HCT116 (cell line): ENCODE results near the gene EHMT1. TPM values are rescaled to one million over a fixed set of nuclear protein-coding genes. Genes with fewer than 3 reads are reported as not detected.

Source experiments
- ATAC-seq: fragments of 200-7000 bp; cut with Tn5 transposase; 2 replicates; pipeline ENCODE4 v1.9.1; 2020; ENCODE audit warnings: mild to moderate bottlenecking, moderate library complexity
- BruUV-seq: library from RNA; stranded (reverse); fragments of 400-500 nt; replicated peaks from 2 replicates; lab custom pipeline; 2021; lab: Mats Ljungman, UMichigan
- CTCF ChIA-PET: fragments of 300-600 bp; sonication (Branson Sonifier 250); formaldehyde crosslinking; loops from one replicate; lab custom pipeline; 2021; ENCODE audit warnings: antibody characterized with exemption; lab: Charles Lee
- POLR2A ChIA-PET: fragments of 300-600, 350-600 bp; sonication (Branson Sonifier 250); formaldehyde crosslinking; loops from one replicate; lab custom pipeline; 2021; ENCODE audit warnings: antibody characterized with exemption; lab: Charles Lee
- RAD21 ChIA-PET, 2 experiments: fragments of 300-600 bp; sonication (Branson Sonifier 250); formaldehyde crosslinking; loops; one replicate each; lab custom pipeline; 2023; ENCODE audit warnings: low total read pairs in 2 of 2; ENCODE audit not compliant: uncharacterized antibody in 2 of 2, unreplicated experiment in 2 of 2, low non-redundant PET in 1 of 2; lab: Charles Lee
- DNase-seq: peaks from one replicate; pipeline ENCODE4 v3.0.0-alpha.2; 2010; ENCODE audit warnings: low read depth, low spot score
- H2AFZ ChIP-seq: fragments of 200-600 bp; shearing (Covaris generic), sonication (generic); 2 replicates; pipeline ENCODE4 v1.6.1; 2017; ENCODE audit warnings: low read depth, mixed run types, mixed read lengths, antibody characterized with exemption, low read length; ENCODE audit not compliant: poor library complexity, severe bottlenecking
- H3K27ac ChIP-seq: 2 replicates; pipeline ENCODE4 v1.5.1; 2012; ENCODE audit warnings: low read depth, low read length
- H3K27me3 ChIP-seq: fragments of 200-600 bp; sonication (generic); 2 replicates; pipeline ENCODE4 v1.6.1; 2016; ENCODE audit warnings: mixed run types, low read length, mixed read lengths; ENCODE audit not compliant: insufficient read depth
- H3K36me3 ChIP-seq, 2 experiments: fragments of 200-500 bp in 1 of 2; fragments of 200-600 bp in 1 of 2; sonication (Bioruptor generic) in 1 of 2; sonication (generic) in 1 of 2; 2 replicates each; pipeline versions ENCODE4 v1.5.1 to v1.6.1; 2014 to 2016; ENCODE audit warnings: low read length in 2 of 2, inconsistent platforms in 1 of 2, mixed read lengths in 1 of 2, mixed run types in 1 of 2; ENCODE audit not compliant: insufficient read depth in 2 of 2, control insufficient read depth in 1 of 2
- H3K4me1 ChIP-seq, 2 experiments: fragments of 200-600 bp in 1 of 2; sonication (generic) in 1 of 2; 2 replicates each; pipeline versions ENCODE4 v1.5.1 to v1.6.1; 2012 to 2017; ENCODE audit warnings: low read length in 2 of 2, inconsistent platforms in 1 of 2, mild to moderate bottlenecking in 1 of 2, mixed read lengths in 1 of 2, mixed run types in 1 of 2, moderate library complexity in 1 of 2; ENCODE audit not compliant: insufficient read depth in 2 of 2, control insufficient read depth in 1 of 2
- H3K4me2 ChIP-seq: fragments of 200-600 bp; sonication (generic); 2 replicates; pipeline ENCODE4 v1.6.1; 2017; ENCODE audit warnings: mixed run types, low read length, mixed read lengths
- H3K4me3 ChIP-seq, 2 experiments: fragments of 200-600 bp in 1 of 2; sonication (generic) in 1 of 2; replicated peaks in 1 of 2; 2 replicates each; pipeline ENCODE4 v1.5.1; 2011 to 2016; ENCODE audit warnings: low read length in 2 of 2, control low read depth in 1 of 2, low read depth in 1 of 2, mild to moderate bottlenecking in 1 of 2, mixed read lengths in 1 of 2, mixed run types in 1 of 2
- H3K79me2 ChIP-seq: fragments of 200-600 bp; sonication (generic); 2 replicates; pipeline ENCODE4 v1.6.1; 2017; ENCODE audit warnings: mild to moderate bottlenecking, mixed run types, low read length, moderate library complexity, mixed read lengths; ENCODE audit not compliant: insufficient read depth
- H3K9ac ChIP-seq: fragments of 200-600 bp; sonication (generic); 2 replicates; pipeline ENCODE4 v1.6.1; 2016; ENCODE audit warnings: low read length, mixed read lengths
- H3K9me2 ChIP-seq: fragments of 200-600 bp; sonication (generic), shearing (Covaris generic); 2 replicates; pipeline ENCODE4 v1.6.1; 2017; ENCODE audit warnings: mixed run types, mild to moderate bottlenecking, moderate library complexity; ENCODE audit not compliant: insufficient read depth
- H3K9me3 ChIP-seq, 2 experiments: fragments of 200-500 bp in 1 of 2; fragments of 200-600 bp in 1 of 2; sonication (Bioruptor generic) in 1 of 2; sonication (generic) in 1 of 2; 2 replicates each; pipeline ENCODE4 v1.6.1; 2014 to 2017; ENCODE audit warnings: low read length in 2 of 2, mixed read lengths in 2 of 2, inconsistent platforms in 1 of 2, low read depth in 1 of 2, mild to moderate bottlenecking in 1 of 2, mixed run types in 1 of 2, moderate library complexity in 1 of 2; ENCODE audit not compliant: control insufficient read depth in 1 of 2, insufficient read depth in 1 of 2
- H4K20me1 ChIP-seq: fragments of 200-600 bp; sonication (generic), shearing (Covaris generic); 2 replicates; pipeline ENCODE4 v1.6.1; 2017; ENCODE audit warnings: mixed run types, mild to moderate bottlenecking, moderate library complexity; ENCODE audit not compliant: insufficient read depth
- CBX3 ChIP-seq: IDR thresholded peaks from 2 replicates; pipeline ENCODE4 v1.6.1; 2012; ENCODE audit warnings: low read depth
- CEBPB ChIP-seq: IDR thresholded peaks from 2 replicates; pipeline ENCODE4 v1.6.1; 2012; ENCODE audit warnings: low read depth
- CTCF ChIP-seq, 3 experiments: fragments of 200-600 bp in 1 of 3; sonication (generic) in 1 of 3; IDR thresholded peaks in 2 of 3; conservative IDR thresholded peaks in 1 of 3; 2 replicates each; pipeline ENCODE4 v1.5.1; 2012 to 2017; ENCODE audit warnings: low read depth in 2 of 3, low read length in 2 of 3, antibody characterized with exemption in 1 of 3, borderline replicate concordance in 1 of 3, control low read depth in 1 of 3, mild to moderate bottlenecking in 1 of 3, mixed read lengths in 1 of 3, mixed run types in 1 of 3, moderate library complexity in 1 of 3; ENCODE audit not compliant: insufficient read depth in 1 of 3
- ELF1 ChIP-seq: IDR thresholded peaks from 2 replicates; pipeline ENCODE4 v1.6.1; 2012; ENCODE audit warnings: low read depth, borderline replicate concordance
- EZH2 ChIP-seq: fragments of 200-600 bp; sonication (generic); IDR thresholded peaks from 2 replicates; pipeline ENCODE4 v1.6.1; 2017; ENCODE audit warnings: antibody characterized with exemption, mixed run types
- FOSL1 ChIP-seq: IDR thresholded peaks from 2 replicates; pipeline ENCODE4 v1.6.1; 2012; ENCODE audit warnings: low read depth
- JUND ChIP-seq: IDR thresholded peaks from 2 replicates; pipeline ENCODE4 v1.6.1; 2012
- POLR2AphosphoS5 ChIP-seq: IDR thresholded peaks from 2 replicates; pipeline ENCODE4 v1.6.1; 2011; ENCODE audit warnings: mild to moderate bottlenecking, low read depth, low read length, moderate library complexity
- RAD21 ChIP-seq: IDR thresholded peaks from 2 replicates; pipeline ENCODE4 v1.6.1; 2012; ENCODE audit warnings: low read depth, mild to moderate bottlenecking
- SP1 ChIP-seq: IDR thresholded peaks from 2 replicates; pipeline ENCODE4 v1.6.1; 2012; ENCODE audit warnings: low read depth
- TCF7L2 ChIP-seq: IDR thresholded peaks from 2 replicates; pipeline ENCODE4 v1.7.0; 2011; ENCODE audit warnings: borderline replicate concordance, inconsistent platforms; ENCODE audit not compliant: insufficient read depth, insufficient read length; ENCODE audit errors: extremely low read depth
- YY1 ChIP-seq: IDR thresholded peaks from 2 replicates; pipeline ENCODE4 v1.6.1; 2011; ENCODE audit warnings: low read length, low read depth, moderate library complexity, mild to moderate bottlenecking; ENCODE audit not compliant: insufficient replicate concordance; ENCODE audit errors: extremely low read depth
- ZFX ChIP-seq: fragments of 450-650 bp; IDR thresholded peaks from 2 replicates; pipeline ENCODE4 v1.6.1; 2017
- ZNF274 ChIP-seq: fragments of 200-500 bp; sonication (Bioruptor generic); IDR thresholded peaks from 2 replicates; pipeline ENCODE4 v1.6.1; 2014; ENCODE audit warnings: mild to moderate bottlenecking, low read depth, low read length, inconsistent platforms
- intact Hi-C: fragments of 100-400 bp; cut with micrococcal nuclease; formaldehyde crosslinking; loops from 2 replicates; pipeline ENCODE4 v1.10.0; 2022
- total RNA-seq: library from RNA; stranded (reverse); gene quantifications from one replicate; pipeline ENCODE4 v1.2.1, GENCODE V29; 2021; ENCODE audit not compliant: unreplicated experiment
- TF ChIP-seq, protein P1 (sequence below): IDR thresholded peaks from 2 replicates; pipeline ENCODE4 v1.6.1; 2012; ENCODE audit warnings: low read depth

Gene EHMT1
- total RNA-seq, 1 experiment from 2014 or later, result 86.1 TPM

DNA sequence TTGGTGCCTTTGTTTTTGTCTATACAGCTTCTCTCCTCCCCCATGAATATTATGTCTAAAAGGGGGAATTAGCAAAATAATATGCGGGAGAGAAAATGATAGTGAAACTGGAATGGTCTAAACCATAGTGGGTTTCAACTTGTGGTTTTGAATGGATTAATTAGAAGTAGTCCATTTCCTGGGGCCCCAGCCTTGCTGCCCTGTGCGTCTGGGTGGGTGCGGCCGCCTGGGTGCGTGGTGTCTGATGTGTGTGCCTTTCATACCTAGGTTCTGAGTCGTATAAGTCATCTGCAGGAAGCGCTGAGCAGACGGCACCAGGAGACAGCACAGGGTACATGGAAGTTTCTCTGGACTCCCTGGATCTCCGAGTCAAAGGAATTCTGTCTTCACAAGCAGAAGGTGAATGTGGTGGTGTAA, 138.8 kb downstream of the EHMT1 start:
- ChIA-PET CTCF (no interaction called here), RAD21 (no interaction called here), POLR2A (no interaction called here)
- intact Hi-C loops, result no loop called here
- DNase-seq (peak; percentile 19), ATAC-seq (peak; percentile 92)
- BruUV-seq, result no TSS peak
- Histone ChIP-seq H4K20me1 (no peaks in the 10 kb centered on the region), H3K9me2 (no peaks in the 10 kb centered on the region), H3K9ac (no peak overlapping the region), H3K4me2 (peak overlapping the region; percentile 57), H3K9me3 (no peaks in the 10 kb centered on the region; a peak in 1 of 4 replicates), H3K36me3 (peaks cover 13 to 23% of the 10 kb centered on the region in 2 experiments; a peak in 3 of 4 replicates), H3K27ac (peak overlapping the region; percentile 12), H3K79me2 (peaks cover 10% of the 10 kb centered on the region), H3K4me1 (peaks cover 9 to 18% of the 10 kb centered on the region in 2 experiments; a peak in 3 of 4 replicates), H3K27me3 (no peaks in the 10 kb centered on the region), H2AFZ (no peak overlapping the region), H3K4me3 (0 out of 4 replicates have a peak overlapping the region, but pooled peaks of 1 of the 2 experiments have one; percentile 9)
- peak; percentile 31; the same call in 1 of the 2 replicates for TF ChIP-seq JUND
- 0 out of 2 replicates have a peak, but pooled peaks have one; percentile 23 for TF ChIP-seq CBX3
- peak; percentile 45; the same call in 1 of the 2 replicates for TF ChIP-seq FOSL1
- TF ChIP-seq, protein P1, sequence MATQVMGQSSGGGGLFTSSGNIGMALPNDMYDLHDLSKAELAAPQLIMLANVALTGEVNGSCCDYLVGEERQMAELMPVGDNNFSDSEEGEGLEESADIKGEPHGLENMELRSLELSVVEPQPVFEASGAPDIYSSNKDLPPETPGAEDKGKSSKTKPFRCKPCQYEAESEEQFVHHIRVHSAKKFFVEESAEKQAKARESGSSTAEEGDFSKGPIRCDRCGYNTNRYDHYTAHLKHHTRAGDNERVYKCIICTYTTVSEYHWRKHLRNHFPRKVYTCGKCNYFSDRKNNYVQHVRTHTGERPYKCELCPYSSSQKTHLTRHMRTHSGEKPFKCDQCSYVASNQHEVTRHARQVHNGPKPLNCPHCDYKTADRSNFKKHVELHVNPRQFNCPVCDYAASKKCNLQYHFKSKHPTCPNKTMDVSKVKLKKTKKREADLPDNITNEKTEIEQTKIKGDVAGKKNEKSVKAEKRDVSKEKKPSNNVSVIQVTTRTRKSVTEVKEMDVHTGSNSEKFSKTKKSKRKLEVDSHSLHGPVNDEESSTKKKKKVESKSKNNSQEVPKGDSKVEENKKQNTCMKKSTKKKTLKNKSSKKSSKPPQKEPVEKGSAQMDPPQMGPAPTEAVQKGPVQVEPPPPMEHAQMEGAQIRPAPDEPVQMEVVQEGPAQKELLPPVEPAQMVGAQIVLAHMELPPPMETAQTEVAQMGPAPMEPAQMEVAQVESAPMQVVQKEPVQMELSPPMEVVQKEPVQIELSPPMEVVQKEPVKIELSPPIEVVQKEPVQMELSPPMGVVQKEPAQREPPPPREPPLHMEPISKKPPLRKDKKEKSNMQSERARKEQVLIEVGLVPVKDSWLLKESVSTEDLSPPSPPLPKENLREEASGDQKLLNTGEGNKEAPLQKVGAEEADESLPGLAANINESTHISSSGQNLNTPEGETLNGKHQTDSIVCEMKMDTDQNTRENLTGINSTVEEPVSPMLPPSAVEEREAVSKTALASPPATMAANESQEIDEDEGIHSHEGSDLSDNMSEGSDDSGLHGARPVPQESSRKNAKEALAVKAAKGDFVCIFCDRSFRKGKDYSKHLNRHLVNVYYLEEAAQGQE, result no peak
- TF ChIP-seq SP1, result 0 out of 2 replicates have a peak, but pooled peaks have one; percentile 27
- TF ChIP-seq, all 23 proteins: peak for 4

DNA sequence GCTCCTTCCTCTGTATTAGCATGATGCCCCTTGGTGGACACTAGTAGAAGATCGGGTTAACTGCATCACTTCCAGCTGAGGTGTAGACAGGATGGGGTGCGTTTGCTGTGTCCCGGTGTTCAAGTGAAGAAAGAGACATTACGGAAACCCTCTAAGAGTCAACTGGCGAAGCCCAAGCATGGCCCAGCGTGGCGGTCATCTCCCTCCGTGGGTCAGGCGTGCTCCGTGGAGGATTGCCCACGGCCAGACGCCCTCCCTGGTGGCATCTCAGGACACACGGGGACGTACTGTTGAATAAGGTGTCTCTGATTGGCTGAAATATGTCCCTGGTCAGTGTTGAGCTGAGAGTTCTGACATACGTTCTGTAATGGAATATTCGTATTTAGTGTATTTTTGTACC, 139.3 kb downstream of the EHMT1 start:
- ATAC-seq (peak; percentile 51), DNase-seq (no peak)
- Histone ChIP-seq H3K4me2 (peak overlapping the region; percentile 57), H3K27me3 (no peaks in the 10 kb centered on the region), H2AFZ (no peak overlapping the region), H3K9me2 (no peaks in the 10 kb centered on the region), H4K20me1 (no peaks in the 10 kb centered on the region), H3K4me1 (peaks cover 9 to 18% of the 10 kb centered on the region in 2 experiments; a peak in 3 of 4 replicates), H3K27ac (no peak overlapping the region; the same call in 1 of the 2 replicates), H3K4me3 (0 out of 4 replicates have a peak overlapping the region, but pooled peaks of 1 of the 2 experiments have one; percentile 9), H3K9me3 (no peaks in the 10 kb centered on the region; a peak in 1 of 4 replicates), H3K36me3 (peaks cover 13 to 23% of the 10 kb centered on the region in 2 experiments; a peak in 3 of 4 replicates), H3K79me2 (peaks cover 10% of the 10 kb centered on the region), H3K9ac (no peak overlapping the region)
- ChIA-PET RAD21 (no interaction called here), CTCF (no interaction called here), POLR2A (no interaction called here)
- intact Hi-C loops, result no loop called here
- BruUV-seq, result no TSS peak
- TF ChIP-seq CTCF (IDR thresholded peaks at IDR 0.05 in 2 of 3, conservative IDR thresholded peaks at IDR 0.05 in 1 of 3; ENCODE audit: borderline replicate concordance in 1 of 3, insufficient read depth in 1 of 3, low read depth in 2 of 3, low read length in 2 of 3) (no peak), ELF1 (no peak), ZFX (no peak), TCF7L2 (no peak), ZNF274 (no peak), FOSL1 (no peak), POLR2AphosphoS5 (no peak), CEBPB (no peak), YY1 (no peak), CBX3 (no peak), EZH2 (no peak), RAD21 (no peak)
